HG02840 (cell line): ENCODE data around the gene HOXC13.

Experiments used
- ATAC-seq: cut with Tn5 transposase; IDR thresholded peaks from one replicate; pipeline ENCODE4 v1.9.1; 2021; ENCODE audit warnings: mild to moderate bottlenecking, moderate library complexity, moderate number of reproducible peaks; ENCODE audit not compliant: unreplicated experiment, low FRiP score

HOXC13 gene

DNA sequence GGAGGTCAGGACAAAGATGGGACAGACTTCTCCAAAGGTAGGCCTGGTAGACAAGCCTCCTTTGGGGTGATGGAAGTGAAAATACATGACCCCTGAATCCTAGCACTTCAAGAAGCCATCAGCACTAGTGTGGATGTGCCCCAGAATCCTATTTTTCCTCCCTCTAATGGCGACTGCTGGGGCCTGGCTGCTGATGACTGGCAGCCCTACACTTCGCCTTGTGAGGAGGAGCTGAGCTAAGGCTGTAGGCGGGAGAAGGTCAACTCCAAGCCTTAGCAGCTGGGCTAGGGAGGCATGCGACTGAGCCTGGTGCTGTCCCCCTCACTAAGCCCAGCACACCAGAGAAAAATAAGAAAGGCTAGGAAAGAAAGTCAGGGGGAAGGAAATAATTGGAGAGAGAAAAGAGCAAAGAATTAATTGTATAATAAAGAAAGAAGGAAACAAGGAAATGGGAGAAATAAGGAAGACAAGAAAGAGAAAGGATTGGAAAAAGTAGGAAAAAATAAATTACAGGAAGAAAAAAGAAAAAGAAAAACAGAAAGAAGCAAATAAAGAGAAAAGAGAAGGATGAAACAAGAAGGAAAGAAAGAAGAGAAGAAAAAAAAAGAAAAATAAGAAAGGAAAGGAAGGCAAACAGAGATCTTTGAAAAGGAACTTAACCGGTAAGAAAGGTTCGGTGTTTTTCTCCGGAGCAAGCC is 41.6 kb downstream of the HOXC13 start:
- no peak for ATAC-seq

GRCh38 chr12:53980802-53981496 is 42.3 kb downstream of the HOXC13 start:
- no peak for ATAC-seq

GRCh38 chr12:53981634-53982565 is 43.3 kb downstream of the HOXC13 start:
- ATAC-seq = no peak

GRCh38 chr12:53982648-53983567 is 44.3 kb downstream of the HOXC13 start:
- no peak for ATAC-seq

- no peak for ATAC-seq
These were observed 44.9 kb downstream of the HOXC13 start for GRCh38 chr12:53983568-53983949.

- no peak for ATAC-seq
These were observed 45.4 kb downstream of the HOXC13 start for GRCh38 chr12:53983950-53984572.

- no peak for ATAC-seq
These were observed 46.5 kb downstream of the HOXC13 start, which contains the start of gene HOXC10 for GRCh38 chr12:53984901-53985691. Gene HOXC10 (plus strand): TSS chr12:53985146. CDS start chr12:53985260, 114 bp downstream.

- no peak for ATAC-seq
These were observed 47.0 kb downstream of the HOXC13 start for GRCh38 chr12:53985692-53985993.

GRCh38 chr12:53985994-53986685 is 47.5 kb downstream of the HOXC13 start:
- ATAC-seq = no peak

- ATAC-seq = no peak
These were observed 48.3 kb downstream of the HOXC13 start for GRCh38 chr12:53986686-53987483.

DNA sequence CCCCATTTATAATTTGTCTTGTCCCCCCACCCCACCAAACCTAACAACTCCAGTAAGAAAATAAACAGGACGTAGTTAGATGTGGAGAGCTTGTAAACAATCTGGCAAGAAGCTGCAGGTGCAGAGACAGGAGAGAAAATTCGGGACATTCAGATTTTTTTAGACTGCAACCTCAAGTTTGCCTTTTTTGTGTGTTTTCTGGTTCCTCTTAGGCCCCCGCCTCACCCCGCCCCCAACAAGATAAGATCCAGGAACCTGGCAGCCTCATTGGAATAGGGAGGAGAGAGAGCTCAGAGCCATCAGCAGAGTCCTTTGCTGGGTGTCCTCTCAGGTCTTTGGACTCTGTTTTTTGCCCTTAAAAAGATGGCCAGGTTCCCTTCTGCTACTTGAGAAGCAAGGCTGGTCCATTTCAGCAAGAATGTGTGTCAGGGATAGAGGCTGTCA is 49.2 kb downstream of the HOXC13 start:
- ATAC-seq = no peak

- ATAC-seq = no peak
These were observed 50.1 kb downstream of the HOXC13 start for GRCh38 chr12:53988541-53989226.

DNA sequence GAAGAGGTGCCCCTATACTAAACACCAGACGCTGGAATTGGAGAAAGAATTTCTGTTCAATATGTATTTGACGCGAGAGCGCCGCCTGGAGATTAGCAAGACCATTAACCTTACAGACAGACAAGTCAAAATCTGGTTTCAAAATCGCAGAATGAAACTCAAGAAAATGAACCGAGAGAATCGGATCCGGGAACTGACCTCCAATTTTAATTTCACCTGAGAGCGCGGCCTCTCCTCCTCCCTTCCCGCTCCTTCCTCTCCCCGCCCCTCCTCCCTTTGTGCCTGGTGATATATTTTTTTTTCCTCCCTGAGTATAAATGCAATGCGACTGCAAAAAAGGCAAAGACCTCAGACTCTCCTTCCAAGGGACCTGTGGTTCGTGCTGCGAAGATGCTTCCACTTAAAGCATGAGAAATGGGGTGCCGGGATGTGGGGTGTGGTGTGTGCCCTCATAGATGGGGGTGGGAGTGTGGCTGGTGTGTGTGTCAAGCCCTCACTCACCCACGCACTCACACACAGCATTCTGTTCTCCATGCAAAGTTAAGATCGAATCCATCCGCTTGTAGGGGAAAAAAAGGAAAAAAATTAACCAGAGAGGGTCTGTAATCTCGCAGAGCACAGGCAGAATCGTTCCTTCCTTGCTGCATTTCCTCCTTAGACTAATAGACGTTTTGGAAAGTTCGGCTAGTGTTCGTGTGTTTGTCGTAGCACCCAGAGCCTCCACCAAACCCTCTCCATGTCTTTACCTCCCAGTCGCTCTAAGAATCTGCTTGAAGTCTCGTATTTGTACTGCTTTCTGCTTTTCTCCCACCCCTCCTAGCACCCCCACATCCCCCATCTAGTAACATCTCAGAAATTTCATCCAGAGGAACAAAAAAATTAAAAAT is 50.8 kb downstream of the HOXC13 start:
- ATAC-seq = no peak

DNA sequence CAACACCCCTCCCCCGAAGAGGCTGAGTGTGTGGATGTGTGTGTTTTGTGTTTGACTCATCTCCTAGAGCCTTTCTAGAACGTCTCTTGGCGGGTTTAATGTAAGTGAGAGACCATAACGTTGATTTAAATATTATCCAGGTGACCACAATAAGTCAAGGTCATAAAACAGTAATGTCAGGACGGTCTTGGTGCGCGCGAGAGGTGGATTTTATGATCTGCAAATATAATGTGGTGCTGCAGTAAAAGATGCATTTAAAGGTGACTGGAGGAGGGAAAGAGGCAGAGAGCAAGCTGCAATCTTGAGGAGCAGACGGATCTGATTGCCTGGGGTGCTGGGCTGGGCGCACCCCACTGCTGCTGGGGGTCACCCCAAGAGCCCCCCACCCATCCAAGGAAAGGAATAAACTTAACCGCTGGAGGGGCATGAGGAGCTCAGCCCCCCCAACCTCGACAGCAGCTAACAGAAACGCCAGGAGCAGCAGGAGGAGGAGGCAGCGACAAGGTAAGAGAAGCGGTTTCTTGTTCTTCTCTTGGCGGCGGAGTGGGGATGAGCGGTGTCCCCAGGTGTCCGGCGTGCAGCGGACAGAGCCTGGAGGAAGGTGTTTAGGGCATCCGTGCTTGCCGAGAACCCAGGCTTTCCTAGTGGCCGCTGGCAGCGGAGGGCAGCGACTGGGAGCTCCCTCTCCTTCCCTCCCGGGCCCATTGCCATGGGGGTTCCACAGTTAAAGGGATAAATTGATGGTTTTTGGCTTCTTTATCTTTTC is 51.9 kb downstream of the HOXC13 start:
- ATAC-seq = no peak

DNA sequence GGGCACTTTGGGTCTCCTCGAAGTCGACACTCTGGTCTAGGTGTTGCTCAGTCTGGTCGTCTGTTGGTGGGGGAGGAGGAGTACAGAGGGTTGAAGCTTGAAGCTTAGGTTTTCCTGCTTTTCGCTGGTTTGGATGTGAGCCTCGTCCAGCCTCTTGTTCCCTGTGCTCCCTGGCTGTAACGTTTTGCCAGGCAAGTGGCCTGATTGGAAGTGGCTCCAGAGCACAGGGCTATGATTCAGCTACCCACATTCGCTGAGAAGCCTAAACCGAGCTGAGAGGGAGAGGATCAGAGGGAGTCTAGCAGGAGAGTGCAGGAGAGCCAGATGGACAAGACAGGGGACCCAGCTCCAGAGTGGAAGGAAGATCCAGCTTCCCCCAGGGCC is 52.4 kb downstream of the HOXC13 start:
- ATAC-seq = no peak
